HG03354 (cell line): ENCODE data around the gene C1orf232.

ENCODE experiments used
- ATAC-seq: cut with Tn5 transposase; IDR thresholded peaks from one replicate; pipeline ENCODE4 v1.9.1; 2021; ENCODE audit warnings: mild to moderate bottlenecking; ENCODE audit not compliant: unreplicated experiment, poor library complexity, severe bottlenecking

Gene C1orf232

DNA sequence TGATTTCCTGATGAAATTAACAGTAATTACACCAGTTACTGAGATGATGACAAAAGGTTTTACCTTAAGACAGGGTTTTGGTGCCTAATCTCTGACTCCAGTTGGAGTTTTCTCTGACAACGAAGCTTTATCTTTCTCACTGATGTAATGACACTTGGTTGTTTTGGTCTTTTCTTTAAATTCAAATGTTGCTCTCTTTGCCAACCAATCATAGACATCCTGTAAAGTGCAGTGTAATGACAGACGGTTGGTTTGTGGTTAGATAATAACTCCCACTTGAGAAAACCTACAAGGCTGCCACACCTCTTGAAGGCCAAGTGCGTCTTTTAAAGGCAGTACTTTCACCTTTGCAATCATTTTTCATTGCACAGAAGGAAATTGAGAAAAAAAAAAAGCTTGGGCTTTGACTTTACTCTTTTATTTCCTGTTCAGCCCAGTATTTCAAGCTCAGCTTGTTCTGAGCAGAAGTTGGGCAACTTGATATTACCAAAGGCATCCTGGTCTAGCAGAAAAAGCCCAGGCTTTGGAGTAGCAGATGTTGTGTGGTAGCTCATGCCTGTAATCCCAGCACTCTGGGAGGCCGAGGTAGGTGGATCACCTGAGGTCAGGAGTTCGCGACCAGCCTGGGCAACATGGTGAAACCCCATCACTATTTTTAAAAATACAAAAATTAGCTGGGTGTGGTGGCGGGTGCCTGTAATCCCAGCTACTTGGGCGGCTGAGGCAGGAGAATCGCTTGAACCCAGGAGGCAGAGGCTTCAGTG is 42.3 kb downstream of the C1orf232 start:
- ATAC-seq: peak; percentile 80

DNA sequence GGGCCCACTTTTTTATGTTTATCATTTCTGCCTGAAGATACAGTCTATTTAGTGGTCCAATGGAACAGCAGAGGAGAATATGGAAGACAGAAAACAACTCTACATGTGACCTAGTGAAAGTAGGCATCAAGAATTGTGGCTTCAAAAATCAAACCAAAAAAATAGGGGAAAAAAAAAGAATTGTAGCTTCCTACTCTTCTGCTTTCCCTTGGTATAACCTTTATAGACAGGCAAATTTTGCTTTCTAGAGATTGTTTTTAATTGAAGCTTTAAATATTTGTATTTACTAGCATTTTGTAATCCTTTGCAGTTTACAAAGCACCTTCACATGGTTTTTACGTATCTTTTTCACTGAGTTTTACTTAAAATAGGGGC is 42.8 kb downstream of the C1orf232 start:
- ATAC-seq: no peak

DNA sequence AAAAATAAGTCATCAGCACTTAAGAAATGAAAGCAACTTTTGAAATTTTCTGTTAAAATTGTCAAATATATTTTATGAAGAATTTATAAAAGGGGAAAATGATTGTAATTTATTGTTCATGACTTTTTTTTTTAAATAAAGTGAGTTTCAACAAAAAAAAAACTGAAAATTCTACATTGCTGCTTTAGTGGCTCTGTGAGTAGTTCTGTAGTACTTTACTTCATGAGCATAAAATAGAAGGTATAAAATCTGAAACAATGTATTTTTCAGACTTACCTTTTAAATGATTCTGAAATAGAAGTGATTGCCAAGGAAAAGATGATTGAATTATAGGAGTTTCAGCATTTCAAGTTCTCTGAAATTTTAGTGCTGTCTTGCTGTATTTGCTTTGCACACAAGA is 43.4 kb downstream of the C1orf232 start:
- no peak for ATAC-seq

DNA sequence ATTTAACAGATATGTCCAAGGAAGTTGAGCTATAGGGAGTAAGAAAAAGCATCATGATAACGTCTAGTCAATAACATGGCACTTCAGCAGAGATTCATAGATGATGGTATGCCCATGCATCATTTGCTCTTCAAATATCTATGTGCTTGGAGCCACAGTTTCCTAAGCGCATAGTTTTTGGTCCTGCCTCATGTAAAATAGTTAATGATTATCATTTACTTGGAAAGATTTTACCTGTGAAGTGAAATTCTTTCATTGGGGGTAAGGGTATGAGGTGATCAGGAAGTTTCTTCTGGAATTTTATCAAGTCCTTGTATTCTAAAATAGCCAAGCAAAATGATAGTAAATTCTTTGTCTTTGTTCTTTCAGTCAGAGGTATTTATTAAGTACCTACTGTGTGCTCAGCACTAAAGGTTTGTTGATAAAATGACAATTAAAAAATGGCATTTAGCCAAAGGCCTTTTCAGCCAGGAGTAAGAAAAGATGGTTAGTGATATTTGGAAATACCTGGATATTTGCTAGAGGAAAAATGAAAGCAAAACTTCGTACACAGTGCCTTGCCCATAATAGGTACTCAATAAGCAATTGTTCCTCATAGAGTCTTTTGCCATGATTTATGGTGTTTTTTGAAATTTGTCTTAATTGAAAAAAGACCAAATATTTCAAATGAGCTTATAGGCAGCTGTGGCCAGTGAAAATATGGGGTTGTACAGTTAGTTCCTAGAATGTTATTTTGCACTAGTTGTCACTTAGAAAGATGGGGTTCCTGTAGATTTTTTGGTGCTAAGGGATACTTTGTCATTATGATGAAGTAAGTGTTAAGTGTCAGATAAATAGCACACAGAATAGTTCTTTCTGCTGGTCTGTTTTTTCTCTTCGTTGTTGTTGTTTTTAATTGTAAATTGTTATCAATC is 44.1 kb downstream of the C1orf232 start:
- no peak for ATAC-seq

DNA sequence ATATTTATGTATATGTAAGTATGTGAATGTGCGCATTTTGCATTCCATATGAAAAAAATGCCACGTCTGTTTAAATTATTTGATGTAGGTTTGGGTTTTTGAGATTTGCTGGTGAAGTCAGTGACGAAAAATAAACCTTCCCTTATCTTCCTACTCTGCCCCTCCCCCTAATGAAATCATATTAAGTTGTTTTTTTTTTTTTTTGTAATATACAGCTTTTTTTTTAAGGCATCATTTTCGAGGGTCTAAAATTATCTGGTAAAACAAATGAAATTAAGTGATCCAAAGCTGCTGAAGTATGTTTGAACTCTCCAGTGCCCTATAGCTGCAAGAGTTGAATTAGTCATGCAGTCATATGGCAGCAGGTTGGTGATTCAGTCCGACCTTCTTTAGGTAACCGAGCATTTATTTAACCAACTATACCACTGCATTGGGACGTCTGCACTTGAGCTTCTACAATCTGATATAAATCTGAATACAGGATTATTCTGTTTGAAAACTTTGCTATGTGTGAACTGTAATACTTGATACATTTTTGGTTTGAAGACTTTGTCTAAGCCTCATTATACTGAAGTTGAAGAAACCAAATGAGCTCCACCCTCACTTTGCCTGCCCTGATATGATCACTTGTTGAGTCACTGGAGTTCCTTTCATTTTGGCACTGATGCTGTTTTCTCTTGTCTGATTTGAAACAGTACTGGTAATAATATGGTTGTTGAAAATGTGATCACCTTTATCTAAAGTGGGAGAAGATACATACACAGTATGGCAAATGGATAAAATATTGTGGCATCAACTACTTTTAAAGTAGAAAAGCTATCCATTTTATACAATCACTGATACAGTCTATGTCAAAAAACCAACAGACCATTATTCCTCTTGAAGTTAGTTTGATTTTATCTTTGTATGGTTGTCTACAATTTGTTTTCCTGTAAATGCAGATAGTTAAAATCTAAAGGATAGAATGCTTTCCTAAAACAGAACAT is 45.5 kb downstream of the C1orf232 start:
- ATAC-seq: no peak

DNA sequence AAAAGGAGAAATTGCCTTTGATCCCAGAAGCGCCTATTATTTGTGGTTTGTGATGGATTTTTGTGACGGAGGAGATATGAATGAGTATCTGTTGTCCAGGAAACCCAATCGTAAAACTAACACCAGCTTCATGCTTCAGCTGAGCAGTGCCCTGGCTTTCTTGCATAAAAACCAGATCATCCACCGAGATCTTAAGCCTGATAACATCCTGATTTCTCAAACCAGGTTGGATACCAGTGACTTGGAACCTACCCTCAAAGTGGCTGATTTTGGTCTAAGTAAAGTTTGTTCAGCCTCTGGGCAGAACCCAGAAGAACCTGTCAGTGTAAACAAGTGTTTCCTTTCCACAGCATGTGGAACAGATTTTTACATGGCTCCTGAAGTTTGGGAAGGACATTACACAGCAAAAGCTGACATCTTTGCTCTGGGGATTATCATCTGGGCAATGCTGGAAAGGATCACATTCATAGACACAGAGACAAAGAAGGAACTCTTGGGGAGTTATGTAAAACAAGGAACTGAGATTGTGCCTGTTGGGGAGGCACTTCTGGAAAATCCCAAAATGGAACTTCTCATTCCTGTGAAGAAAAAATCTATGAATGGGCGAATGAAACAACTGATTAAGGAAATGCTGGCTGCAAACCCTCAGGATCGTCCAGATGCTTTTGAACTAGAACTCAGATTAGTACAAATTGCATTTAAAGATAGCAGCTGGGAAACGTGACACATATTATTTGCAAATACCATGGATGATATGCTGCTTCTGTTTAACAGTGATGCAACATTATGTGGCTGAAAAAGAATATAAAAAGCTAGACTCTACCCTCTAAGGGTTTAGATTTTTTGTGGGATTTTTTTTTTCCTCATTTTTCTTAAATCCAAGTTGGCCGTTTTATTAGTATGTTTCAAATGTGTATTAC is 46.6 kb downstream of the C1orf232 start:
- no peak for ATAC-seq

DNA sequence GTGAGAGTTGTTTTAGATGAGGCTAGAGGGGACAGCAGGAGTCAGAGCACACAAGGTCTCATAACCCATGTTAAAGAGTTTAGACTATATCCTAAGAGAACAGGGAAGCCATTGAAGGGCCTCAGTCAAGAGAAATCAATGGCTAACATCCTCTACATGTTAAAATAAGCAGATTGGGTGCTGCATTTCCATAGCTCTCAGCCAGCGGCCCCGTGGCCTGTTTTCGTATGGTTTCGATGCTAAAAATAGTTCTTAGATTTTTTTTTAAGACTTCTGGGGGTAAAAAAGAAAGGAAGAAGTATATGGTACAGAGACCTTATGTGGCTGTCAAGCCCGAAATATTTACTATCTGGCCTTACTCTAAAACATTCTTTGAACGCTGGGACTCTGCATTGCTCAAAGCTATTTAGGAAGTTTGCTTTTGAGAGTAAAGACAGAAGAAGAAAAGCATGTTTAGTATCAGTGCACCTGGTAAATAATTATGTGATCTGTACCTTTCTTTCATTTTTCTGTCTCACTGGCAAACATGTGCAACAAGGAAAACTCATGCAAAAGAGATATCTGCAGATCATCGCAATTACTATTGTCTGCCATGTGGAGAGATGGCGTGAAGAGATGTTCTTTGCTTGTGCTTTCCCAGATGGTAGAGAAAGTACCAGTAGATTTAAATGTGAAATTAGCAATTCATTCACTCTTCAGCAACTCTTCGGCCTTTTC is 48.7 kb downstream of the C1orf232 start:
- ATAC-seq: peak; percentile 41

DNA sequence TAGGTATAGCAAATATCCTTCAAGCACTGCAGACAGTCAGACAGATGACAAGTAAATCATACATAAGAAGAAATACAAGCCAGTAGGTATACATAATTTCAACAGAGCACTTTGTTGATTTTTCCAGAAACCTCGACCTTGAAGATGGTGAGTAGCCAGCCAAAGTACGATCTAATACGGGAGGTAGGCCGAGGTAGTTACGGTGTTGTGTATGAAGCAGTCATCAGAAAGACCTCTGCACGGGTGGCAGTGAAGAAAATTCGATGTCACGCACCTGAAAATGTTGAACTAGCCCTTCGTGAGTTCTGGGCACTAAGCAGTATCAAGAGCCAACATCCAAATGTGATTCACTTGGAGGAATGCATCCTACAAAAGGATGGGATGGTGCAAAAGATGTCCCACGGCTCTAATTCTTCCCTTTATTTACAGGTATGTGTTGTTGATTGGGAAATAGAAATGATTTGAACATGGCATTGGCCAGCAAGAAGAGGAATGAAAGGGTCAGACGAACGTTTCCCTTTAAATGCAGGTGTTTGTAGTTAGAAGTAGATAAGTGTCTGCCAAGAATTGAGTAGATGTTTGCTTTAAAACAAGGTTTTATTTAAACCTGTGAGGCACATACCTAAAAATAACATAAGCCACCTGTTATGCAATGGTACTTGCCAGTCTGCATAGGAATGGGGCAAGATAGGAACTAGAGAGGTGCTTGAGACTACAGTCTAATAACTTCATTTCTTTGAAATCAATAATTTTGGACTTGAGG is 54.4 kb downstream of the C1orf232 start:
- ATAC-seq: no peak
